H4 (cell line): ENCODE measurements around the gene KCTD12. TPM values are rescaled to one million over a fixed set of nuclear protein-coding genes. Genes with fewer than 3 reads are reported as not detected.
"Not testable (repeated sequence)": the region's sequence is repeated elsewhere in the genome, so short reads cannot be mapped to it uniquely, and the experiment has no call there.

Source experiments
- DNase-seq: peaks from one replicate; pipeline ENCODE4 v3.0.0-alpha.2; 2015; ENCODE audit warnings: low spot score
- total RNA-seq: library from RNA; depleted of rRNA; stranded (reverse); fragments of >200 nt; shearing (Covaris generic); gene quantifications from 2 replicates; pipeline ENCODE4 v1.2.3, GENCODE V29; 2014; rRNA removed

Gene KCTD12
- 2.2 and 2.7 TPM in 2 replicates for total RNA-seq

DNA sequence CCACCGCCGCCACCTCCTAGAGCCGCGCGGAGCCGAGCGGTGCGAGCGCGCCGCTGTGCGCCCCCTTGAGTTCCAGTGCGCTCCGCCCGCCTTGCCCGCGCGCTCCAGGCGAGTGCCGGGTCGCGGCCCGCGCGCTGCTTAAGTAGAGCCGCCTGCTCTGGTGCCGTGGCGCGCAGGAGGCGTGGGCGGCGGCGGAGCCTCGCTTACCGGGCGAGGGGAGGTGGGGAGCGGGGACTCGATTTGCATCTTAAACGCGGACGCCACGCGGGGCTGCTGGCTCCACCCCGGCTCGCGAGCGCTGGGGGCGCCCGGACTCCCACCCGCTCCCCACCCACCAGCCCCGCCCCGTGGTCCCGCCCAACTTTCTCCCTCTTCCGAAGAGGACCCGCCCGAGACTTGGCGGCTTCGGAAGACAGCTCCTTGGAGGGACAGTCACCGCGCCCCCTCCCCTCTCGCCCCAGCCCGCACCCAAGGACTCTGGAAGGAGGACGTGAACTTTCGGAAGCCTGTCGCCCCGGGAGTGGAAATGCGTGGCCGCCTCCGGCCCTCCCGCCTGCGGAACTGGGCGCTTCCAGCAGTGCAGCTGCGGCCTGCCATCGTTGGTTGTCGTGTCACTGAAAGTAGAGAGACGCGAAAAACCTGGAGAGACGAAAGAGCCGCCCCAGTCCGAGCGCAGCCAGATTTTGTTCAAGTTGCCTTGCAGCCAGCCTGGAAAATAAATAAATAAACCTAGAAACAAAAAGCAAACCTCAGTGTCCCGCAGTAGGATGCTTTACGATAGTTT lies at the start of gene KCTD12:
Gene KCTD12, minus strand, starts transcription at position 114 of the 784 bp plus-strand sequence. CDS start 257 bp downstream, outside the sequence.
- peak; percentile 38 for DNase-seq

DNA sequence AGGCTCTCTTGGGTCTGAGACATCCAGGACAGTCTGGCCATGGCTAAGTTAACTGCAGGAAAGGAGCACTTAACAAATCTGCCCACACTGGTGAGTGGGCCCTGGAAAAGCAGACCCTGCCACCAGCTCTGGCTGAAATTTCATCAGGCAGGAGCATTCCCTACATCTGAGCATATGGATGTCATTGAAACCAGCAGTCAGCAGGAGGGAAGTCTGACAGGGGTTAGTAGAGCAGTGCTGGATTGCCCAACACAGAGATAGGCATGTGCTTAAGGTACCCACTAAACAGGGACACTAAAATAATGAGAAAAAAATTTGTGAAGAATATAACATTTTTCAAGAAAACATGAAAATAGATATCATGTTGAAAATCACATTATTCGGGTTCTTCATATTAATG lies 48.5 kb upstream of the KCTD12 start:
- no peak for DNase-seq

DNA sequence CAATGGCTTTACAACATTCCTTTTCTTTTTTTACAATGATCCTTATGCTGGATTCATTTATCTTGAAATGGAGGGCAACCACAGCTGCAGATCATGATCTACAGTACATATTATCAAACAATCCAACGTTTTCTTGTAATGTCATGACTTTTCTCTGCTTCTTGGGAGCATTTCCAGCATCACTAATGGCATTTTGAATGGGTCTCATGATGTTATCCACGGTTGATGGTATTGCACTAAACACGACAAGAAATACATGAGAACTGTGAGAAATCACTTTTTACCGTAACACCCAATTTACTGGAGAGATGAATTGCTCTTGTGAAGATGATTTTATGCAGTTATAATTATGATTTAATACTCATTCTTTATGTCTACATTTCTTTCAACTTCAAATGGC lies 45.9 kb upstream of the KCTD12 start:
- no peak for DNase-seq

DNA sequence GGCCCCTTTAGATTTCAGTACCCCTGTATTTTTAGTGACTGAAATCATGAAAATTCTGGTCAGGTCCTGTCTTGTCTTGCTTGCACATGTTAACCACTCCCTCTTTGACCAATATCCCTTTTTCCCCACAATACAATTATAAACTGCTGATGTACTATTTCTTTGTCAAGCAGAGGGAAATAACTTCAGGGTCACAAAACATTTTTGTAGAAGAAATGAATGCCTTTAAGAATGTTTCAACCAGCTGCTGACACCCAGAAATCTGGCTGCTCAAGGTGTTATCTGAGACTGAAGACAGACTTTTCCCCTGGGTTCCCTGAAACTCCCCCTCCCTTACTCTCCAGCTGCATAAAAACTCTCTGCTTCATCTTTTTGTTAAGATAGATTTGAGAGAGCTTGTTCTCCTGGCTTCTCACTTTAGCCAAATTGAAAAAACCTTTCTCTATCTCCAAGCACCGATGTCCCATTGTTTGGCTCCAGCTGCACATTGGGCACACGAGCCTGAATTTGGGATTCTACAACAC lies 43.7 kb upstream of the KCTD12 start:
- DNase-seq = no peak

DNA sequence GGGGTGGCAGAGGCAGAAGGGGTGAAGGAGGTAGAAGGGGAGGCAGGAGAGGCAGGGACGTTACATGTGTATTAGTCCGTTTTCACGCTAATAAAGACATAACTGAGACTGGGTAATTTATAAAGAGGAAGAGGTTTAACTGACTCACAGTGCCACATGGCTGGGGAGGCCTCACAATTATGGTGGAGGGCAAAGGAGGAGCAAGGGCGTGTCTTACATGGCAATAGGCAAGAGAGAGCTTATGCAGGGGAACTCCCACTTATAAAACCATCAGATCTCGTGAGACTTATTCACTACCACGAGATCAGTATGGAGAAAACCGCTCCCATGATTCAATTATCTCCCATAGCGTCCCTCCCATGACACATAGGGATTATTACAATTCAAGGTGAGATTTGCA lies 43.1 kb upstream of the KCTD12 start:
- DNase-seq = no peak

DNA sequence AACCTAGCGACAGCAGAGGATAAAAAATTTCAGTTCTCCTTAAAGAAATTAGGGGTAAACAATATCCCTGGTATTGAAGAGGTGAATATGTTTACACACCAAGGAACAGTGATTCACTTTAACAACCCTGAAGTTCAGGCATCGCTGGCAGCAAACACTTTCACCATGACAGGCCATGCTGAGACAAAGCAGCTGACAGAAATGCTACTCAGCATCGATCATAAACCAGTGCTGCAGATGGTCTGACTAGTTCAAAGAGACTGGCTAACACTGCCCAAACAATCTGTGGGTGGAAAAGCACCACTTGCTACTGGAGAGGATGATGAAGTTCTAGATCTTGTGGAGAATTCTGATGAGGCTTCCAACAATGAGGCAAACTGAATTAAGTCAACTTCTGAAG lies 42.3 kb upstream of the KCTD12 start:
- no peak for DNase-seq

DNA sequence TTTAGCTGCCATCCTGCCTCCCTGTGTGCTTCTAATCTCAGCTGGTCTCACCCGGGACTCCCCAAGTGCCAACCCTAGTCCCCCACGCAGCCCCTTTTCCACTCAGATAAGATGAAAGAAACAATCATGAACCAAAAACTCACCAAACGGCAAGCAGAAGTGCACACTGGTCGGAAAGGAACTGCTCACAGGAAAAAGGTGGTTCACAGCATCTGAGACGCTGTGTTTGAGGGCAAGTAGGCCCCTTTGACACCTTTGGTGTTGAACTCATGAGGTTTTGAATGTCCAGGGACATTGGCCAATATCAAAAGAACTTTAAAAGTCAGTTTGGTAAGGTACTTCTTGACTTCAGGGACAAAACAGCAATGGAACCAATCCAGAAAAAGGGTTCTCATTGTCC lies 41.8 kb upstream of the KCTD12 start:
- DNase-seq = no peak

DNA sequence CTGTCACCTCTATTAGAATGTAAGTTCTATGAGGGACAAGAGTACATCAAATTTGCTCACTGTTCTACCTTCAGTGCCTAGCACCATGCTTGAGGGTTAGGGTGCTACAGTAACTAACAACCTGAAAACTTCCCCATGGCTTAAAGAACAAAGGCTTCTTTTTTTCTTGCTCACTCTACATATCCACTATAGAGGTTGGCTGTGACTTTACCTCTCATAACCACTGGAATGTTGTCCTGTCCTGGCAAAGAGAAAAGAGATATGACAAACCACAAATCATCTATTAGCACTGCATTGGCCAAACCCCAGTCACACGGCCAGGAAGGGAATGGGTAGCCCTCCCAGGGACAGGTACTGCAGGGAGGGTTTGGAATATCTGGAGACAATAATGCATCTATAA lies 38.9 kb upstream of the KCTD12 start:
- DNase-seq = no peak

DNA sequence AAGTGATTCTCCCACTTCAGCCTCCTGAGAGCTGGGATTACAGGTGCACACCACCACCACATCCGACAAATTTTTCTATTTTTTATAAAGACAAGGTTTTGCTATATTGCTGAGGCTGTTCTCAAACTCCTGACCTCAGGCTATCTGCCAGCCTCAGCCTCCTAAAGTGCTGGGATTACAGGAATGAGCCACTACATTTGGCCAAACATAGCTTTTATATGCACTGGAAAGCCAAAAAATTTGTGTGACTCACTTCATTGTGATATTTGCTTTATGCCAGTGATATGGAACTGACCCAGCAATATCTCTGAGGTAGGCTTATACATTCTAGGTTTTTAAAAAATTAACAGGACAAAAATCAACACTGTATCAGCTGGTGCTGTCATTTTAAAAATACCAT lies 35.3 kb upstream of the KCTD12 start:
- DNase-seq = no peak

DNA sequence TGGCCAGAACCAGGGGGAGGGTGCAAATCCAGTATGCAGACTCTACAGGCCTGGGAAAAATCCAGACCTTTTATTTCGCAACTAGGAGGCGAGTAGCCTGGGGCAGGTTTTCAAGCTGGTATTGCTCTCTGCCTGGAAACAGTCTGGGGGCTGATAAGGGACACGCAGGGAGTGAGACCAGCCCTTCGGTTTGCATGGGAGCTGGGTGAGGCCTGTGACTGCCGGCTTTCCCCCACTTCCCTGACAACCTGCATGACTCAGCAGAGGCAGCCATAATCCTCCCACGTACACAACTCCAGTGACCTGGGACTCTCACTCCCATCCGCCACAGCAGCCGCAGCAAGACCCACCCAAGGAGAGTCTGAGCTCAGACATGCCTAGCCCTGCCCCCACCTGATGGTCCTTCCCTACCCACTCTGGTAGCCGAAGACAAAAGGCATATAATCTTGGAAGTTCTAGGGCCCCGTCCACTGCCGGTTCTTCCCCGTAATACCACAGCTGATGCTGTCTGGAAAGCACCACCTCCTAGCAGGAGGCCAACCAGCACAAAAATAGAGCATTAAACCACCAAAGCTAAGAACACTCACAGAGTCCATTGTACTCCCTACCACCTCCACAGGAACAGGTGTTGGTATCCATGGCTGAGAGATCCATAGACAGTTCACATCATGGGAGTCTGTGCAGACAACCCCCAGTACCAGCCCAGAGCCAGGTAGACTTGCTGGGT lies 31.7 kb upstream of the KCTD12 start:
- DNase-seq = peak; percentile 50

DNA sequence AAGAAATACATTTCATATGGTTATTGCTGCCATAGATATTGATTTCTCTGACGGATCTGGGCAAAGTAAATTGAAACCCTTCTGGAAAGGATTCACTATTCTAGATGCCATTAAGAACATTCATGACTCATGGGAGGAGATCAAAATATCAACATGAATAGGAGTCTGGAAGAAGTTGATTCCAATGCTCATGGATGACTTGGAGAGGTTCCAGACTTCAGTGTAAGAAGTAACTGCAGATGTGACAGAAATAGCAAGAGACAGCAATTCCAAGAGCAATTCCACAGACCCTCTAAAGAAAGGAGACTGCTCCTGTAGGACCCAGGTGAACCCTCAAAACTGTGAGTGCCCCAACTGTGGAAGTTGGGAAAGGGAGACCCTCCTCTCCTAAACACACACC lies 30.9 kb upstream of the KCTD12 start:
- no peak for DNase-seq

DNA sequence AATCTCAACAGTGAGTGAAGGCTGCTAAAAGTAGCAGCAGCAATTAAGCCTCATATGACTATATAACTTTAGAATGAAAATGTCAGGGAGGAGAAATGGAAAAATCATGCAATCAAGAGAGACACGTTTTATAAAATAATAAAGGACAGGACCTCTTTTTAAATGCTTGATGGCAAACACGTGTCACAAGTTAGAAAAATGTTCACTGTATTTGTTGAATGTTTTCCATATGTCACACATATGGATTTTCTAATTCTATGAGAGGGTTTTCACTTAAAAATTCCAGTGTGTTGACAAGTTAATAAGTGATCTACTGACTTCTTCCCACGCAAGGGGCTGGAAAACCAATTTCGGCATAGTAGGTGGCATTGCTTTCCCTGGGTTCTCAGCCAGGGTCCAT lies 27.7 kb upstream of the KCTD12 start:
- DNase-seq = no peak

DNA sequence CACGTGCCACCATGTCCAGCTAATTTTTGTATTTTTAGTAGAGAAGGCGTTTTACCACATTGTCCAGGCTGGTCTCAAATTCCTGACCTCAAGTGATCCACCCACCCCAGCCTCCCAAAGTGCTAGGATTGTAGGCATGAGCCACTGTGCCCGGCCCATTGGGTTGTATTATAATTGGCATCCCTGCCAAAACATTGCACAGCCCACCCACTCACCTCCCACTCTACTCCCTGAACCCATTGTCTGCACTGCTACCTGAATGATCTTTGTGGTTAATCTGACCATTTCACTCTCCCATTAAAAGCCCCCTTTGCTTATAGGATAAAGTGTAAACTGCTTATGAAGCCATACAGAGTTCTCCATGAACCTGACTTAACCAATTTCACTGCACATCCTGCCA lies 26.3 kb upstream of the KCTD12 start:
- DNase-seq = no peak

DNA sequence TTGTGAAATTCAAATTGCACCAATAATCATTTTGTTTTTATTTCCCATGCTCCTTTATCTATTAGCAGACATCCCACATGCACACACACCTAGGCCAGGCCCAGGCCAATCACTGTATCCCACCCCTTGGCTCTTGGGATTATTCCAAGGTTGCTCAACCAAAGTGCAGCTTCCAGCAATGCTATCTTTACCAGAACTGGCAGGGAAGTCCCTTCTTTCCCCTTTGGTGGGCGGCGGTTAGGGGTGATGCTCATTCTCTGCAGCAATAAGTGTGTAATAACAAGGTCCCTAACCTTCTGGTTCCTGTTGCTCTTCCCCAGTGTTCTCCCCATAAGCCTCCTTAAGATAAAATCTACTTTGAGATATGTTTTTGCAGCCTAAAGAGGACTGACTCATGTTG lies 18.3 kb upstream of the KCTD12 start:
- DNase-seq = no peak

DNA sequence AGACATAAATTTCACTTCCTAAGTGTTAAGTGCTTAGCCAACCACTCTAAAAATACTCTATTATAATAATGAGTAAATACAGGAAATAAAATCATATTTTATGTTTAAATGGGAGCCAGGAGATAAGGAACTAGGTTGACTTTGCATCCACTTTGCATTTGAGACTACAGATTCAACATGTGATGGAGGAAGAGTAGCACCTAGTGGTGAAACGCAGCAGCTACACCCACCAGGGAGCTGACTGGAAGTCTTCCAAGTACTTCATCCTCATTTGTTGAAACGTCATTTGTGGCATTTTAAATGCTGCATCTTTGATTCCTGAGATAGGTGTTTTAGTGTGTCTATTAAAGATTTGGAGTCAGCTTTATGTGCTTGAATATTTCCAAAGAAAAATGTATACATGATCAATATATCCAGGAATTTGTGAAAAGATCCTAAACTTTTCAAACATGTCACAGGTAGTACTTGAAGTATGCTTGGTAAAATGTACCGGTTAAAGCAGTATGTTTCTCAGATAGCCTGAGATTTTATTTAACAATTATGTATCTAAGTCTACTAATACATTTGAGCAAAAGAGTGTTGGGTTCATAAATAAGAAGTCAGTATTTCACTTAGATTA lies 17.4 kb upstream of the KCTD12 start:
- peak; percentile 52 for DNase-seq

DNA sequence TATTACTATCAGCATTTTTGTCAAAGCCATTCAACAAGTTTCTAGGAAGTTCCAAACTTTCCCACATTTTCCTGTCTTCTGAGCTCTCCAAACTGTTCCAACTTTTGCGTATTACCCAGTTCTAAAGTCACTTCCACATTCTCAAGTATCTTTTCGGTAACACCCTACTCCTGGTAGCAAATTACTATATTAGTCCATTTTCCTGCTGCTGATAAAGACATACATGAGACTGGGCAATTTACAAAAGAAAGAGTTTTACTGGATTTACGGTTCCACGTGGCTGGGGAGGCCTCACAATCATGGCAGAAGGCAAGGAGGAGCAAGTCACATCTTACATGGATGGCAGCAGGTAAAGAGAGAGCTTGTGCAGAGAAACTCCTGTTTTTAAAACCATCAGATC lies 12.9 kb upstream of the KCTD12 start:
- DNase-seq = not testable (repeated sequence)

DNA sequence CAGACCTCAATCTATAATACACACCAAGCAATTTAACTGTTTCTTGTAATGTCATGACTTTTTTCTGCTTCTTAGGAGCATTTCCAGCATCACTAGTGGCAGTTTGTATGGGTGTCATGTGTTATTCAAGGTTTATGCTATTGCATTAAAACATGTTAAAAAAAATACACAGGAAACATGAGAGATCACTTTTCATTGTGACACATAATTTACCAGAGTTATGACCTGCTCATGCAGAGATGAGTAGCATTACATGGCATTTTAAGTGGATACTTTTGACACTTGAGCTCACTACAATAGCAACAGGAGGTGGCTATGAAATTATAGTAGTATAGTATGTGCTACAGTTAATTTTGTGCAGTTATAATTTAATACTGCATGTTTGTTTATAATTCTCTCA lies 11.0 kb upstream of the KCTD12 start:
- not testable (repeated sequence) for DNase-seq

DNA sequence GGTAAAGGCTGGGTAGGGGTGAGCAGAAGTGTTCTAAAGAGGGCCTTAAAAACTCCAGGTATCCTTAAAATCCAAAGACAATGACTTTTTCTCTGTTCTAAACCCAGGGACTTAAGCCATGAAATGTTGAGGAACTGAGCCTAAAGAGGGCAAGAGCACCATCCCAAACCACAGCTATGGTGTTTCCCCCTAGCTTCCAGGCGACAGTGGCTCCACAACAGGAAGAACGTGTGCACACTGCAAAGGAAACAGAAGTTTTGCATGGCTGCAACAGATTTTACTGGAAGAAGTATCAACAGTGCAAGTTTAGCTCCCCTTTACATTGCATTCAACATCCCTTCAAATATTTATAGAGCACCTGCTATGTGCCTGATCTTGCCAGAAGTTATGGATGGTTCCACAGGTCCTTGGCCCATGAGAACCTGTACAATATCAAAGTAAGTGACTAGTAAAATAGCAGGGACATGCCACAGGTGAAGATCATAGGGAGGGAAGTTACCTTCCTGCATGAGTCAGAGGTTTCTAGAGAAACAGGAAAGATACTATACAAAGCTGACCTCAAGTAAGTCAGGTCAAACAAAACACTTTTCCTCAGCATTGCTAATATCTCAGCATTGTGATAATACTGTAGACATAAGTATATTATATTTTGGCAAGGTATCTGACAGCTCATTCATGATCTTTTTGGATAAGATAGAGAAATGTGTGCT lies 8.4 kb upstream of the KCTD12 start:
- DNase-seq = no peak

DNA sequence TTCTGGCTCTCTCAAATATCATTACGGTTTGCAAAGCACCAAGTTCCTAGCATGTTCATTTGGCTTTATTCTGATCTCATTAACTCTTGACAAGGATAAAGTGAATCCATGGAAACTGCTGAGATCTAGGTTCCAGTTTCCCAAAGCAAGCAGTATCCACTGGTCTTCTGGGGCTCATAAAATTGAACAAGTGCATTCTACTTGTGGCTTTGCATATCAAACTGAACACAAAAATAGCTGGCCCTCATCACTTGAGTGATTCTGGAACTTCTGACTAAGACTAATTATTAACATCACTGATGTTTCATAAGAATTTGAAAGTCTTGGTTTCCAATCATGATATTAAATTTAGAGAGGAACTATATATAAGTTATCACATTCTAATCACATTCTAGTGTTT lies 6.3 kb upstream of the KCTD12 start:
- DNase-seq = no peak

DNA sequence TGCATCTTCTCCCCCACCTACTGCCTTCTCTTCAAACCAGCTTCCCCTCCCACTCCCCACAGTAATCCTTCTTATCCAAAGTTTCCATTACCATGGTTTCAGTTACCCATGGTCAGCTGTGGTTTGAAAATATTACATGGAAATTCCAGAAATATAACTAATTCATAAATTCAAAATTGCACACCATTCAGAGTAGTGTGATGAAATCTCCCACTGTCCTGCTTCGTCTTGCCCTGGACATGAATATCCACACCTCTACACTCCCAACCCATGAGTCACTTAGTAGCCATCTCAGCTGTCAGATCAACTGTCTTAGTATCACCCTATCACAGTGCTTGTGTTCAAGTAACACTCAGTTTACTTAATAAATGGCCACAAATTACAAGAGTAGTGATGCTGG lies 3.8 kb upstream of the KCTD12 start:
- no peak for DNase-seq

DNA sequence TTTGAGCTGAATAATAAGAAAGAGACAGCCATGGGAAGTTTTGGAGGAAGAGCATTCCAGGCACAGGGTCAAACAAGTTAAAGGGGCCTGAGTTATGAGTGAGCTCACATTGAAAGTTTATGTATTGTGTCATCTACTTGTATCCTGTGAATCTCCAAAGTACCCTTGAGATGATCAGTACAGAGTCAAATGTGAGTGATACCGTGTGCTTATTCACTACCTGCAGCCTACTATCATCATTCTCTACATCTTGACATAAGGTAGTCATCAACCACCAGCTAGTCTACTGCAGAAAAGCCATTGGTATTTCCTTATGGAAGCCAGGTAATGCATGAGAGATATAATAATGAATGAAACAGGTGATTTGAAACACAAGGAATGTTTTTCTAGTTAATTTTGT lies 3.0 kb upstream of the KCTD12 start:
- no peak for DNase-seq

DNA sequence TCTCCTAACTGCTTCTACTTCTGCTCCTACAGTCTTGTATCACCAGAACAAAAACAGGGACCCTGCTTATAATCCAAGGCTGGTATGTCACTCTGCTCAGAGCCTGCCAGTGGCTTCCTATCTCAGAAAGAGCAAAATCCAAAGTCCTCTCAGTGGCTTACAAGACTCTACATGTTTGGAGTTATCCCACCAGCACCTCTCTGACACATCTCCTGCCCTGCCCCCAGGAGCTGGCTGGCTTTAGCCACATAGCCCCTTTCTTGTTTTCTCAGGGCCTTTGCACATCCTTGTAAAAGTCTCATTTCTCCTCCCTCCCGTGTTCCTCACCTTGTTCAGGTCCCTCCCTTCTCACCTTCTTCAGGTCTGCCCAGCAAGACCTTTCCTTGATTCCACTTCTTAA lies 2.2 kb upstream of the KCTD12 start:
- DNase-seq = no peak
